Breast epithelium (tissue), 4 donors: ENCODE measurements around the gene SLC6A15. TPM values are rescaled to one million over a fixed set of nuclear protein-coding genes. Genes with fewer than 3 reads are reported as not detected.

Source experiments
- DNase-seq, 2 donors: peaks; one replicate each; pipeline ENCODE4 v3.0.0-alpha.2; 2019; ENCODE audit warnings: low spot score in 2 of 2
- H3K27ac ChIP-seq, 2 donors: fragments of 200-600 bp; sonication (generic) in 1 of 2; one replicate each; pipeline ENCODE4 v1.5.1; 2016 to 2019; ENCODE audit warnings: mild to moderate bottlenecking in 1 of 2
- H3K27me3 ChIP-seq, 2 donors: fragments of 200-600 bp; sonication (generic) in 1 of 2; one replicate each; pipeline versions ENCODE4 v1.5.1 to v1.6.0; 2017 to 2019; ENCODE audit warnings: control low read depth in 1 of 2, mild to moderate bottlenecking in 1 of 2
- H3K36me3 ChIP-seq: fragments of 200-600 bp; one replicate; pipeline ENCODE4 v1.5.1; 2019
- H3K4me1 ChIP-seq, 2 donors: fragments of 200-600 bp; sonication (generic); one replicate each; pipeline ENCODE4 v1.5.1; 2016 to 2019; ENCODE audit warnings: control low read depth in 1 of 2
- H3K4me3 ChIP-seq, 3 donors: fragments of 200-600 bp; sonication (generic); 1 replicate in 2 of 3; 2 replicates in 1 of 3; pipeline ENCODE4 v1.5.1; 2016 to 2019; ENCODE audit warnings: mild to moderate bottlenecking in 3 of 3, moderate library complexity in 2 of 3
- H3K9me3 ChIP-seq, 2 donors: fragments of 200-600 bp; sonication (generic) in 1 of 2; one replicate each; pipeline ENCODE4 v1.5.1; 2016 to 2019; ENCODE audit warnings: control low read depth in 1 of 2
- CTCF ChIP-seq, 3 donors: fragments of 450-650 bp; IDR thresholded peaks; one replicate each; pipeline ENCODE4 v1.5.1; 2016 to 2017; ENCODE audit warnings: antibody characterized with exemption in 3 of 3, mild to moderate bottlenecking in 3 of 3, moderate library complexity in 3 of 3
- POLR2A ChIP-seq: fragments of 450-650 bp; IDR thresholded peaks from one replicate; pipeline ENCODE4 v1.6.1; 2016; ENCODE audit warnings: antibody characterized with exemption, mild to moderate bottlenecking, moderate library complexity
- POLR2AphosphoS5 ChIP-seq, 3 donors: sonication (generic); formaldehyde crosslinking; IDR thresholded peaks; one replicate each; pipeline ENCODE4 v1.6.1; 2017; ENCODE audit warnings: antibody characterized with exemption in 3 of 3
- intact Hi-C: fragments of 100-400 bp; cut with DNase I; formaldehyde crosslinking; loops from one replicate; pipeline ENCODE4 v1.15.1; 2023; ENCODE audit warnings: low total_unique reads
- total RNA-seq, 3 donors: library from RNA; depleted of rRNA; stranded (reverse); fragments of >200 nt; gene quantifications; one replicate each; pipeline ENCODE4 v1.1.0, GENCODE V29; 2016

The SLC6A15 gene
- total RNA-seq, 3 donors from 2014 or later: 2.0 to 2.2 TPM; not detected in 1

DNA sequence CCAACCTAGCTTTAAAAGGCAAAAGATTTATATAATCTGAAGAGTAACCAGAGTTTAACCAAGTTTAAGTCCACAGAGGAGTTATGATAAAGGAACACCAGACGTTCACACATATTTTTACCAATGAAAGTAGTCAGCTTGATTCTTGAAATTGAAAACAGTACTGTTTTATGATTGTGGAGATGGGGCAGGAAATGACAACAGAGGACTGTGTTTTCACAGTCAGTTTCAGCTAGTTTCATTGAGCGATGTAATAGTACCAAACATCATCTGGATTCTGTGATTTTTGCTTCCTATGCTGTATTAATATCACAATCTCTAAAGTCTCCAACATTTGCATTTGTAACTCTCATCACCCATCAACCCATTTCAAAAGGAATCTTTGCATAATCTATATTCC is 34.2 kb upstream of the SLC6A15 start:
- H3K27me3 ChIP-seq: no peaks in the 10 kb centered on the region
- TF ChIP-seq CTCF (IDR thresholded peaks at IDR 0.05): no peak
- no peak for TF ChIP-seq POLR2A
- TF ChIP-seq POLR2AphosphoS5 (IDR thresholded peaks at IDR 0.05): no peak

GRCh38 chr12:84937415-84937814 is 24.8 kb upstream of the SLC6A15 start:
- no peak overlapping the region for H3K27ac ChIP-seq
- intact Hi-C loops: no loop called here
- H3K27me3 ChIP-seq: no peaks in the 10 kb centered on the region
- no peak overlapping the region for H3K4me3 ChIP-seq
- no peaks in the 10 kb centered on the region for H3K36me3 ChIP-seq
- no peak for DNase-seq
- H3K9me3 ChIP-seq: no peaks in the 10 kb centered on the region
- no peaks in the 10 kb centered on the region for H3K4me1 ChIP-seq
- TF ChIP-seq POLR2A: no peak
- no peak for TF ChIP-seq CTCF (IDR thresholded peaks at IDR 0.05)
- no peak for TF ChIP-seq POLR2AphosphoS5 (IDR thresholded peaks at IDR 0.05)

More for the DNA sequence above, 34.2 kb upstream of the SLC6A15 start:
- Histone ChIP-seq H3K9me3 (no peaks in the 10 kb centered on the region), H3K36me3 (no peaks in the 10 kb centered on the region), H3K4me3 (no peak overlapping the region), H3K27ac (no peak overlapping the region), H3K4me1 (no peaks in the 10 kb centered on the region)
- no peak for DNase-seq
- intact Hi-C loops: no loop called here

GRCh38 chr12:84929501-84929900 is 16.9 kb upstream of the SLC6A15 start:
- Histone ChIP-seq H3K36me3 (no peaks in the 10 kb centered on the region), H3K27ac (no peak overlapping the region), H3K4me3 (no peak overlapping the region), H3K27me3 (peaks cover 0 to 11% of the 10 kb centered on the region in 2 donors), H3K4me1 (no peaks in the 10 kb centered on the region), H3K9me3 (no peaks in the 10 kb centered on the region)
- no peak for DNase-seq
- intact Hi-C loops: no loop called here
- no peak for TF ChIP-seq POLR2A
- TF ChIP-seq CTCF (IDR thresholded peaks at IDR 0.05): no peak
- no peak for TF ChIP-seq POLR2AphosphoS5 (IDR thresholded peaks at IDR 0.05)

GRCh38 chr12:84924981-84925380 is 12.4 kb upstream of the SLC6A15 start:
- Histone ChIP-seq H3K36me3 (no peaks in the 10 kb centered on the region), H3K9me3 (no peaks in the 10 kb centered on the region), H3K27me3 (peaks cover 0 to 11% of the 10 kb centered on the region in 2 donors), H3K4me1 (no peaks in the 10 kb centered on the region), H3K4me3 (no peak overlapping the region), H3K27ac (no peak overlapping the region)
- intact Hi-C loops: no loop called here
- DNase-seq: no peak
- TF ChIP-seq POLR2AphosphoS5 (IDR thresholded peaks at IDR 0.05) (no peak), CTCF (IDR thresholded peaks at IDR 0.05) (no peak)

DNA sequence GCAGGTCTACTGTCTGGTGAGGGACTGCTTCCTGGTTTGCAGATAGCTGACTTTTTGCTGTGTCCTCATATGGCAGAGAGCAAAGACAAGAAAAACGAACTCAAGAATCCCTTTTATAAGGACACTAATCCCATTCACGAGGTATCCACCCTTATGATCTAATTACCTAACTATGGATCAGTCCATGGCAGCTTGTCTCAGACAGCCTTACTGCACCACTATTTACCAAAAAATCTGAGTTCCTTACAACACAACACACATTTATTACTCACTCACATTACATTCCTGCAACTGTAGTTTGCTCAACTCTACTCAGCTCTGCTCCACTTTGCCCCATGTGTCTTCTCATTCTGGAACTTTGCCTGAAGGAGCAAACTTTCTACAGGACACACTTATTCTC is 10.1 kb upstream of the SLC6A15 start:
- TF ChIP-seq POLR2AphosphoS5 (IDR thresholded peaks at IDR 0.05): no peak
- TF ChIP-seq CTCF (IDR thresholded peaks at IDR 0.05): no peak
- TF ChIP-seq POLR2A: no peak
- H3K9me3 ChIP-seq: no peaks in the 10 kb centered on the region
- H3K27me3 ChIP-seq: peaks cover 0 to 11% of the 10 kb centered on the region in 2 donors
- no peak overlapping the region for H3K27ac ChIP-seq
- intact Hi-C loops: no loop called here
- no peak overlapping the region for H3K4me3 ChIP-seq
- no peak for DNase-seq
- H3K4me1 ChIP-seq: no peaks in the 10 kb centered on the region
- H3K36me3 ChIP-seq: no peaks in the 10 kb centered on the region
